ENCODE data around the gene CTDP1.

The CTDP1 gene

DNA sequence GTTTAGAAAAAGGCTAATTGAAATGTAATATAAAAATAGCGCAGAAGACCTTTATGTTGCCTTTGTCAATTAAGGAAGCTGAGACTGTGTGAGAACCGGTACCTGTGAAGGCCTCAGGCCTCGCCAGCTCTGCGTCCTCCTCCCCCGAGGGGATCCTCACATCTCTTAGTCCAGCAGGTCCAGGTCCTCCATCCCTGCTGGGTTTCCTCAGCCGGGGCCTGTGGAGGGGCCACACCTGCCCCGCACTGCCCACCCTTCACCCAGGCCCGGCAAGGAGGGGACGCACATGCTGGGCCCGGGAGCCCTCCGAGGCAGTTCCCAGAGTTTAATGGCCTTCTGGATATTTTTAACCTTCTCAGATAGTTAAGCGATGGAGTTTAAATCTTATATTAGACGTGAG lies 121.6 kb downstream of the CTDP1 start:
- no peak for DNase-seq

DNA sequence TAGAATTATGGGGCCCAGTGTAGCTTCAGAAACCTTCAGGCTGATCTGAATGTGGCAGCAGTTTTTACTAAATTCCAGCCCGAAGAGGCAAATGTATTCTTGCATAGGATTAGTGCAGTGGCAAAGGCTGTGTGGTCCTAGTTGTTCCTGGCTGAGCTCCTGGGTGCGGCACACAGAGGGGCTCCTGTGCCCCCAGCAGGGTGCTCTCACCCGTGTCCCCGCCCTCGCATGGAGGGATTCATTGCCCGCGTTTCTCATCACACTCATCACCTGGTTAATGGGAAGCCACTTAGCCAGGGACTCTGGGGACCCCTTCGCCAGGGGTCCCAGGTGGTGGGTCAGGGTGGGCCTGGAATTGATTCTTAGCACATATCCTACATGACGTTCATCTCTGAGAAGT lies 122.0 kb downstream of the CTDP1 start:
- no peak for DNase-seq

DNA sequence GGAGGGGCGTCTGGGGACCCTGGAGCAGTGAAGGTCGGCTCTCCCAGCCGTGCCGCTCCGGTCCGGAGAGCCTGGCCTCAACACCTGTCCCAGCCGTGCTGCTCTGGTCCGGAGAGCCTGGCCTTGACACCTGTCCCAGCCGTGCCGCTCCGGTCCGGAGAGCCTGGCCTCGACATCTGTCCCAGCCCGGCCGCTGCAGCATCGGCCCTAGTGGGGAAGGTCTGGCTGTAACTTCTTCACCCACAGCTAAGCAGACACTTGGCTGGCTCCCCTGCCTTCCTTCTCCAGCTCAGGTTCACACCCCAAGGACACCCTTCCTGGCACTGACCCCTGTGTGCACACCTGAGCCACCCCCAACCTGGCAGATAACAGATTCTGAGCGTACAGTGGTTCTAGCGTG lies 122.7 kb downstream of the CTDP1 start:
- no peak for DNase-seq

DNA sequence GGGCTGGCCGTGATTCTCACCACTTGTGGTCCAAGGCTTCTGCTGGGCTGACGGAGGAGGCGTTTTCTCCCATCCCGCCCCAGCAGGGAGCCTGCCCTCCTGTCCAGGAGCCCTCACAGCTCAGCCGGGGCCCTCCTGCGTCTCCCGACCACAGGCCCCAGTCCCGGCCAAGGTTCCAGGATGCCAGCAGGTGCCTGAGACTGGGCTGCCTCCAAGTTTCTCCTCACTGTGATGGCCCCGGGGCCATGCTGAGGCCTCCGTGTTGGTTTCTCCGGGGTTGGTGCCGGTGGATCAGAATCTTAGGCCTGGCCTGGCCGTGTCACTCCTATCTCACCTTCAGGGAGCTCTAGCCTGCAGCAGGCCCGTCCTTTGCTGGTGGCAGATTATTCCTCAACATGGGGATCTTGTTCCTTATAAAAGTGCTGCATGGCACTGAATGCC lies 124.0 kb downstream of the CTDP1 start:
- DNase-seq, result no peak
